Esophagus muscularis mucosa (tissue), 3 donors: ENCODE measurements around the gene CCNQ.

ENCODE experiments used
- CTCF ChIP-seq, 3 experiments: fragments of 200-600 bp in 2 of 3; fragments of 450-650 bp in 1 of 3; sonication (generic) in 2 of 3; IDR thresholded peaks; one replicate each; pipeline ENCODE4 v1.5.1; 2017 to 2019; ENCODE audit warnings: antibody characterized with exemption in 3 of 3, mild to moderate bottlenecking in 2 of 3, moderate library complexity in 1 of 3
- POLR2AphosphoS5 ChIP-seq, 2 donors: sonication (generic); formaldehyde crosslinking; IDR thresholded peaks; one replicate each; pipeline ENCODE4 v1.6.1; 2017; ENCODE audit warnings: antibody characterized with exemption in 2 of 2

DNA sequence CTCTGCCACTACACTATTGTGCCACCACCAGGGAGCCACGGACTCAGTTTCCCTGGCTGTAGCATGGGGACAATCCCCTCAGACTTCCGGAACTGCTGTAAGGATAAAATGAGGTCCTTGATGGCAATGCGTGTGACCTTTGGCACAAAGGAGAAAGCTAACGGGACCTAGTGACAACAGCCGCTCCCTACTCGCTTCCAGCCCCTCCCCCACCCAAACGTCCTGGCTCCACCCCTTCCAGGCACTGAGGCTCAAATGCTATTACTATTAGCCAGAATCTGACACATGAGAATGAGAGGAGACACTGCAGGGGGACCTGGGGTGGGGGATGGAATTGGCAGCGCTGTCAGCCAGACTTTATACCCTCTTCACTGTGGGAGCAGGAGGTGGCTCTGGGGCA is 42.7 kb upstream of the CCNQ start:
- no peak for TF ChIP-seq CTCF (IDR thresholded peaks at IDR 0.05)
- TF ChIP-seq POLR2AphosphoS5 (IDR thresholded peaks at IDR 0.05), result no peak
